Endothelial cell (in vitro differentiated cells): ENCODE data around the gene ATP8A2. TPM values are rescaled to one million over a fixed set of nuclear protein-coding genes. Genes with fewer than 3 reads are reported as not detected.

Source experiments
- DNase-seq: peaks from one replicate; pipeline ENCODE4 v3.0.0; 2021; ENCODE audit warnings: low spot score
- H3K27ac Mint-ChIP-seq: one replicate; pipeline ENCODE4 v1.8.0; 2021; ENCODE audit warnings: mixed read lengths, inconsistent platforms; ENCODE audit not compliant: unreplicated experiment
- H3K27me3 Mint-ChIP-seq: one replicate; pipeline ENCODE4 v1.8.0; 2021; ENCODE audit warnings: mild to moderate bottlenecking, moderate library complexity, mixed read lengths, inconsistent platforms; ENCODE audit not compliant: unreplicated experiment
- H3K36me3 Mint-ChIP-seq: one replicate; pipeline ENCODE4 v1.8.0; 2021; ENCODE audit warnings: mild to moderate bottlenecking, low read depth, mixed read lengths, inconsistent platforms; ENCODE audit not compliant: unreplicated experiment
- H3K4me1 Mint-ChIP-seq: one replicate; pipeline ENCODE4 v1.8.0; 2021; ENCODE audit warnings: mild to moderate bottlenecking, mixed read lengths, inconsistent platforms; ENCODE audit not compliant: unreplicated experiment
- H3K4me3 Mint-ChIP-seq: one replicate; pipeline ENCODE4 v1.8.0; 2021; ENCODE audit warnings: mild to moderate bottlenecking, mixed read lengths, inconsistent platforms; ENCODE audit not compliant: unreplicated experiment
- H3K9me3 Mint-ChIP-seq: one replicate; pipeline ENCODE4 v1.8.0; 2021; ENCODE audit warnings: mixed read lengths, inconsistent platforms; ENCODE audit not compliant: unreplicated experiment
- total RNA-seq: library from RNA; stranded (reverse); fragmentation: NEBNext Ultra II Directional; extraction: Animal tissue kit (Norgen Biotek cat#: 25700); gene quantifications from one replicate; pipeline ENCODE4 v1.2.1, GENCODE V29; 2021; ENCODE audit not compliant: unreplicated experiment
- TF ChIP-seq, protein P1 (sequence below): fragments of 200-600 bp; sonication (generic); IDR thresholded peaks from one replicate; pipeline ENCODE4 v1.5.0; 2021; ENCODE audit warnings: antibody characterized with exemption; ENCODE audit not compliant: unreplicated experiment

Gene ATP8A2
- total RNA-seq, 1 donor from 2014 or later = 2.1 TPM

DNA sequence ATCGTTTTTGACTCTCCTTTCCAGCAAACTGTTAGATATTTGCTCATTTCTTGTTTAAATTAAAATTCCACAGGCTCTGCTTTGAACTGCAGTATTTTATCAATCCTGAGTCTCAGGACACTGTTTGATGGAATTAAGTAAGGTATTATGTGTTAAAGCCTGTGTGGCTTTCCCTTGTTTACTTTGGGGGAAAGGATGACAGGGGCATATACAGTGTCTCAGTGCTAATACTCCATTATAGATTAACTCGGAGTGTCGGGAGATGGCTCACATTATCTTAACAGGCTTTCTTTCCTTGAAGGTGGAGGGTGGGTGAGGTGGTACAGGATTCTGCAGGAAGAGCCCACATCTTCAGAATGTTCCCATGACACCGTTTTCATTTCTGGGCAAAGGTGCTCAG lies 595.4 kb downstream of the ATP8A2 start:
- TF ChIP-seq, protein P1, sequence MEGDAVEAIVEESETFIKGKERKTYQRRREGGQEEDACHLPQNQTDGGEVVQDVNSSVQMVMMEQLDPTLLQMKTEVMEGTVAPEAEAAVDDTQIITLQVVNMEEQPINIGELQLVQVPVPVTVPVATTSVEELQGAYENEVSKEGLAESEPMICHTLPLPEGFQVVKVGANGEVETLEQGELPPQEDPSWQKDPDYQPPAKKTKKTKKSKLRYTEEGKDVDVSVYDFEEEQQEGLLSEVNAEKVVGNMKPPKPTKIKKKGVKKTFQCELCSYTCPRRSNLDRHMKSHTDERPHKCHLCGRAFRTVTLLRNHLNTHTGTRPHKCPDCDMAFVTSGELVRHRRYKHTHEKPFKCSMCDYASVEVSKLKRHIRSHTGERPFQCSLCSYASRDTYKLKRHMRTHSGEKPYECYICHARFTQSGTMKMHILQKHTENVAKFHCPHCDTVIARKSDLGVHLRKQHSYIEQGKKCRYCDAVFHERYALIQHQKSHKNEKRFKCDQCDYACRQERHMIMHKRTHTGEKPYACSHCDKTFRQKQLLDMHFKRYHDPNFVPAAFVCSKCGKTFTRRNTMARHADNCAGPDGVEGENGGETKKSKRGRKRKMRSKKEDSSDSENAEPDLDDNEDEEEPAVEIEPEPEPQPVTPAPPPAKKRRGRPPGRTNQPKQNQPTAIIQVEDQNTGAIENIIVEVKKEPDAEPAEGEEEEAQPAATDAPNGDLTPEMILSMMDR = no peak
- no peak for DNase-seq
- Mint-ChIP-seq H3K36me3 (no peaks in the 10 kb centered on the region), H3K4me1 (peaks cover 15% of the 10 kb centered on the region), H3K4me3 (no peak overlapping the region), H3K27ac (no peak overlapping the region), H3K9me3 (no peaks in the 10 kb centered on the region), H3K27me3 (peaks cover 3% of the 10 kb centered on the region)

DNA sequence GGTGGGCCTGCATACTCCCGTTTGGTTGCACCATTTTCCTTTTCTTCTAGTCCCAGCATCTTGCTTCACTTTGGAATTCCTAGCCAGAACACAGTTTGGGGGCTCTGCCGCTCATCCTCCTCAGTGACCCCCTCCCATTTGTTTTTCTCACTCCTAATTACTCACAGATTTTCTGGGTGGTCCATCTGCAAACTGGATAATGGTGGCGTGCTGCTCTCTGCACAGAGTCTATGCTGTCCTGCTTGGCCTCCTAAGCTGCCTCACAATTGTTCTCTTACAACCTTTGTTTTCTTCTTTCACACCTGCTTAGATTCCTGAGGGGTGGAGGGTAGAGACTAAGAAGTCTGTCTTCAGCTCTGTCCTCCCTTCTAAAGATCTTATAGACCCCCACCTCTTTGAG lies 599.3 kb downstream of the ATP8A2 start:
- H3K27me3 Mint-ChIP-seq = peaks cover 6% of the 10 kb centered on the region
- H3K9me3 Mint-ChIP-seq = no peaks in the 10 kb centered on the region
- TF ChIP-seq, protein P1 = no peak
- peaks cover under 1% of the 10 kb centered on the region for H3K36me3 Mint-ChIP-seq
- no peak overlapping the region for H3K4me3 Mint-ChIP-seq
- no peak for DNase-seq
- peaks cover 44% of the 10 kb centered on the region for H3K4me1 Mint-ChIP-seq
- H3K27ac Mint-ChIP-seq = no peak overlapping the region

DNA sequence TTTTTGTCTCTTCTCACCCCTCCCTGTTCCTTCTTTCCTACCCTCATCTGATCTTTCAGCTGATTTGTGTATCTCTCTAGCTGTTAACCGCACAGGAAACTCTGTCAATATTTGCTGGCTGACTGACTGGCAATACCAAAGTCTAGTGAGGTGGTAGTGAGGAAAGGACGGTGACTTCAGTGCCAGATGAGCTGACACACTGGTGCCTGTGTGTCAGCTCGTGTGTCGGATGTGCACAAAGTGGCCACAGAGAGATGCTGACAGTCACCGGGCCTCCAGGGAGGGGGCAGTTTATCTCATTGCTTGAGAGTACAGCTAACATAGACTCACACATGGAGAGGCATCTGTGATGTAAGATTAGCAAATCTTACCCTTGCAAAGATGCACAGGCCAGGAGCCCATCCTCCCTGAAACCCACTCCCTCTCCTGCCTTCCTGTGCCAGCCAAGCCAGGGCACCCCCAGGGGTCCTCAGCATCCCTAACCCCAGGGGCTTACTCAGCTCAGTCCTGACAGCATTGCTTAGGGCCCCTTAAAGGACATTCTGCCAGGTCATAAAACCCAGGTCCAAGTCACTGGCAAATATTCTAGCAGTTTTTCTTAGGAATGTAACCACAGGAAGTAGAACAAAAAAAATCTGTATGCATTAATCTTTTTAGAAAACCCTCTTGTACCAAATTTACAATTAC lies 599.8 kb downstream of the ATP8A2 start:
- no peaks in the 10 kb centered on the region for H3K9me3 Mint-ChIP-seq
- TF ChIP-seq, protein P1 = no peak
- H3K36me3 Mint-ChIP-seq = peaks cover 3% of the 10 kb centered on the region
- DNase-seq = no peak
- H3K4me1 Mint-ChIP-seq = peaks cover 50% of the 10 kb centered on the region
- H3K4me3 Mint-ChIP-seq = no peak overlapping the region
- H3K27ac Mint-ChIP-seq = no peak overlapping the region
- peaks cover 6% of the 10 kb centered on the region for H3K27me3 Mint-ChIP-seq

DNA sequence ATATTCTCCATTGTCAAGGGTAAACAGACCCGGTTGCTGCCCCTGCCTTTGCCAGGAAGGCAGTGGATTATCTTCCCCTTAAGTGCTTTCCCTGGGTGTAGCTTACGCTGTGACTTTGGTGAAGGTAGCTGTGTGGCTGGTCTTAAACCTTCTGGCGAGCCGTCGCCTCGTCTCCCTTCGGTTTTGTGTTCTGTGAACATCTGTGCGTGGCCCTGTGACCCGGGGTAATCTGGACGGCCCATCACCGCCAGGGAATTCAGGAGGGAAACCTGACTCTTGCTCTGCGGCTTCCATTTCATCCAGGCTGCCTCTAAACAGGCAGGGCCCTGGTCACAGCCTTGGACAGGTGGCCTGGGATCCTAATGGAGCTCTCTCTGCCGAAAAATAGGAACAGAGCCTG lies 601.3 kb downstream of the ATP8A2 start:
- Mint-ChIP-seq H3K4me3 (no peak overlapping the region), H3K36me3 (peaks cover 3% of the 10 kb centered on the region), H3K4me1 (peaks cover 61% of the 10 kb centered on the region), H3K27me3 (peaks cover 12% of the 10 kb centered on the region), H3K9me3 (no peaks in the 10 kb centered on the region), H3K27ac (peak overlapping the region; percentile 79)
- TF ChIP-seq, protein P1 = no peak
- no peak for DNase-seq

DNA sequence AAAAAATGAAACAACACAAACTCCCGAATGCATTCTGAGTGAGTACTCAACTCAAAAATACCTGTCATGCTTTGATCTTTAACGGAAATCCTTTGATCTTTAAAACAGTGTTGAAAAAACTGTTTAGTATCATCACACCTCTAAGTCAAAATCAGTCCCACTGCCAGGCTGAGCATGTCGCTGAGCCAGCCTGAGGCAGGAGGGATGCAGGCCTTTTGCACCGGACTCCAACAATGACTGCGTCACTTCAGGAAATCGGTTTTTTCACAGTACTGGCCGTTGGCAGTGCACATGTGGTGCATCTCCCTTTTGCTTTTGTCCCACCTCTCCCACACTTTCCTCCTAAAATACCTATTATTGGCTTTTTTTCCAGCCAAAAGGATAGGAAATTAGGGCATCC lies 601.8 kb downstream of the ATP8A2 start:
- Mint-ChIP-seq H3K36me3 (peaks cover 3% of the 10 kb centered on the region), H3K4me3 (no peak overlapping the region), H3K27ac (peak overlapping the region; percentile 79)

More for the DNA sequence above, 601.8 kb downstream of the ATP8A2 start:
- H3K9me3 Mint-ChIP-seq = no peaks in the 10 kb centered on the region
- TF ChIP-seq, protein P1 = no peak
- DNase-seq = no peak
- peaks cover 12% of the 10 kb centered on the region for H3K27me3 Mint-ChIP-seq
- H3K4me1 Mint-ChIP-seq = peaks cover 65% of the 10 kb centered on the region
